Superior temporal gyrus (tissue), 1 donor: ENCODE data around the gene SCGN.
A peak's percentile ranks its signal among the peaks of the same experiment; 100 is the strongest.

Experiments
- DNase-seq: peaks from one replicate; pipeline ENCODE4 v3.0.0-alpha.2; 2016; ENCODE audit errors: extremely low spot score

The SCGN gene

GRCh38 chr6:25685896-25686295, 33.9 kb downstream of the SCGN start:
- no peak for DNase-seq

DNA sequence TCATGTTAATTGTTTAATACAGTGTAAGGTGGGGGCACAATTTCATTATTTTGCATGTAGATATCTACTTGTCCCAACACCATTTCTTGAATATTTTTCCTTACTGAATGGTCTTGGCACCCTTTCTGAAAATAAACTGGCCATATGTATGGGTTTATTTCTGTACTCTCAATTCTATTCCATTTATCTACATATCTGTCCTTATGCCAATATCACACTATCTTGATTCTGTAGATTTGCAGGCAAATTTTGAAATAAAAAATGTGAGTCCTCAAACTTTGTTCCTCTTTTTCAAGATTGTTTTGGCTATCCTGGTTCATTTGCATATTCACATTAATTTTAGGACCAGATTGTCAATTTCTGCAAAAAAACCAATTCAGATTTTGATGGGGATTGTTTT, 34.8 kb downstream of the SCGN start:
- no peak for DNase-seq

- DNase-seq = no peak
Observed at GRCh38 chr6:25689966-25690365, 38.0 kb downstream of the SCGN start.

- no peak for DNase-seq
Observed at GRCh38 chr6:25691894-25692293, 39.9 kb downstream of the SCGN start.

DNA sequence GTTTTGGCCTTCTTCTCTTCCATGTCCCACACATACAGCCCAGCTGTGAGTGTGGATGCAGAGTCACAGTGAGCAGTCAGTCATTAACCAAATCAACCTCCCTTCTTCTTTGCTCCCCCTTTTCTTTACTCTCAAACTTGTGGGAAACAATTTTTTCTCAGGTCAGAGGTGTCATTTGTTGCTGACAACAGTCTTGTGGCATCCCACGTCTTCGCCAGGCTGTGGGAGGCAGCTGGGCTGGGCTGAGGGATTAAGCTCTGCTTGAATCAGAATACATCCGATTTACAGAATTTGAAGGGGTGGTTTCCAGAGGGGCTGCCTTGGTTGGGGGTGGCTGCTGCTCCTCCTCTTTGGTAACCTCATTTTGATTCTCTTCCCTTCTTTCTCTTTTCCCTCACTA, 40.5 kb downstream of the SCGN start:
- no peak for DNase-seq

GRCh38 chr6:25694366-25694765, 42.4 kb downstream of the SCGN start:
- no peak for DNase-seq

GRCh38 chr6:25695671-25696070, 43.7 kb downstream of the SCGN start:
- no peak for DNase-seq

DNA sequence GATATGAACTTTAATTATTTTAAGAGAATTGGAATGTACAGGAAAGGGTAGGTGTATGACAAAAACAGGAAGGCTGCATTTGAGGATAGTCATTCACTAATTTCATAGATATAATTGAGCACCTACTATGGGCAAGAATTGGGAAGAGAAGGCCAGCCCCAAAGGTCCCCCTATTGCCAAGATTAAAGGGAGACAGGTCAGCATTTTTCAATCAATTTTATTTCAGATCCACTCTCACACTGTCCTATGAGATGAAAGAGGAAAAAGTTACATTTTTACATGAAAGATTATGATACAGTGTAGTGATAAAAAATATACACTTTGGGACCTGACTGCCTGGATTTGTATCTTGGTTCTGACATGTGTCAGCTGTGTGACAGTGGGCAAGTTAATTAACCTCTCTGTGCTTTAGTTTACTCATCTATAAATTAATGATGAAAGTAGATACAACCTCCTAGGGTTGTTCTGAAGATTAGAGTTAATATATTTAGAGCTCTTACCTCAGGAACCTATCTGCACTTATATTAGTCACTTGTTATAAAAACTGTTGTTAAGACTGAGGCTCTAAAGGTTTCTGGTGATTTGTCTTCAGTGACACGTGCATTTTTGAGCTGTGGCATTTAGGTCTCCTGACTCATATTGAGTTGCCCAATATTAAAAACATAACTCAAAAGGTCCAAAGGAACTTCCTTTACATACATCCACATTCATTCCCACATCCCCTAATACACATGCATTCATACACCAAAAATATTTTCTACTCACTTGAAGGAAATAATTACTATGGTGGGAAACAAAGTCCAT, 45.7 kb downstream of the SCGN start:
- DNase-seq = no peak

DNA sequence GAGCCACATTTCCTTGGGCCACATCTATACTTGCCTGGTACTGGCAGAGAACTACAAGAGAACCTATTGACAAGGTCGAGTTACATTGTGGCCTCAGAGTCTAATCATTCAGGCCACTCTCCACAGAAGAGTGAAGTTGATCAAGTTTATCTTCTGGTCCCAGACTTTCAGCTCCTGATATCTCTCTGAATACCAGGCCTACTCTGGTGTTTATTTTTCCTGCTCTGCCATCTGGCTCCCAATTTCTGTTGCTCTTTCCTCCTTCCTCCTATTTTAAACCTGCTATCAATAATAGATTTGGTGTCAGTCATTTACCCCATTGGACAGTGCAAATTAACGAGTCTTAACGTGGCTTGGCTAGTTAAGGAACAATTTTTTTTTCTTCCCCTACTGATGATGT, 46.6 kb downstream of the SCGN start:
- no peak for DNase-seq

DNA sequence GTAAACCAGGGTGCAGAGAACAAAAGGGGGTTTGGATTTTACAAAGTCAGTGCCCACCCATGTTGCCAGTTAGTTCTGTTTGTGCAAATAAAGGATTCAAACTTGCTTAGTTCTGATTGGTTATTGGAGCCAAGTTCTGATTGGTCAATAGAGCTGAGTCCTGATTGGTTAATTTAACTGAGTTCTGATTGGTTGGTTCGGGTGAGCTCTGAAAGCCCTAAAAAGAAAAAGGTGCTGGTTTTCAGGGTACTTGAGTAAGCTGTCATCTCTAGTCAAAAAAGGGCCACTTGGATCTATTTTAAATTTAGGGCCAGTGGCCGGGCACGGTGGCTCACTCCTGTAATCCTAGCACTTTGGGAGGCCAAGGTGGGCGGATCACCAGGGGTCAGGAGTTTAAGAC, 47.6 kb downstream of the SCGN start:
- DNase-seq = no peak

DNA sequence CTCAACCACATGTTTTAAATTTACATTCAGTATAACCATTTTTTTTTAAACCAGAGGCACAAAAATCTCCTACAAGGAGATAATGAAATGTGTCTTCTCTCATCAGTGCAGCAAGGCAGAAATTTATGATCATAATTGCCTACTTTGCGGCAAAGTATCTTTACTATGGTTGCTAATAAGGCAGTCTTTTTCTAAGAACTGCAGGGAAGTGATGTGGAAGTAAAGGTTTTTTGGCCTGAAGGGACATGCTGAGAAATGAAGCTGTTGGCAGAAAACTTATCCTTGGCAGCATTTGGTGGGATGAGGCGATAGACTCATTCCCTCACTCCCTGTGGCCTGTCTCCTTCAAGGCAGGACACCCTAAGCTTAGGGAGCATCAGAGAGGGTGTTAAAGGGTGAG, 48.7 kb downstream of the SCGN start:
- DNase-seq = no peak

DNA sequence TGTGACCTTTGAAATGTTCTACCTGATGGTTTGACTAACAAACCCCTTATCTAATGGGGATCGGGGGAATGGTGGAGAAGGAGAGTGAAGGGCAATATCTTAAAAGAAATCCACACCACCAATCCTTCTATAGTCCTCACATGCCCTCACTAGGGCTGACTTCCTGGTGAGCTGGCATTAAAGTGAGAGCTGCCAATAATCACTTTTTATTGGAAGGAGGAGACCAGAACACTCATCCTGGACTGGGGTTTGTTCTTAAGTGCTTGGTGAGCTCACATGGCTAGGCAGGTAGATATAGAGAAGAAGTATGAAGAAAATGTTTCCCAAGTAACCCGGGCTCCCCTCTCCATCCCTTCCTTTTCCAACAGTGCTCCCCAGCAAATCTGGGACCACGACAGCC, 49.8 kb downstream of the SCGN start:
- no peak for DNase-seq

GRCh38 chr6:25703005-25703404, 51.0 kb downstream of the SCGN start:
- no peak for DNase-seq

- DNase-seq = no peak
Observed at GRCh38 chr6:25704001-25704400, 52.0 kb downstream of the SCGN start.

GRCh38 chr6:25706314-25707014, 54.4 kb downstream of the SCGN start:
- DNase-seq = no peak

DNA sequence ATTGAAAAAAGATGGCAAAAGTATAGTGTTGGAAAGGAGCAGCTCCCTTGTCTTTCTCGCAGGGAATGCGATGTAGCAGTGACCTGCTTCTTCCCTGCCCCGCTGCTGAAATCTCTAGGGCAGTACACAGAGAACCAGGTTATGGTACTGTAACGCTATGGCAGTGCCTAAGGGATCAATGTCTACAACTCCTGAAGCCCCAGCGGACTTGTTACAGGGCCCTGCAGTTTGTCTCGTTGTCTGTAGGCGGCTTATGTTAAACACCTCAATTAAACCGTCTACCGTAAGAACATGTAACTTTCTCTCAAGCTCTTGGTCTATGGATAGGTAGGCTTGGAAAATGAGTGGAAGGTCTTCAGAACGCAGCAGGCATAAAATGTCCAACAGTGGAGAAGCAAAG, 57.7 kb downstream of the SCGN start:
- DNase-seq = no peak

DNA sequence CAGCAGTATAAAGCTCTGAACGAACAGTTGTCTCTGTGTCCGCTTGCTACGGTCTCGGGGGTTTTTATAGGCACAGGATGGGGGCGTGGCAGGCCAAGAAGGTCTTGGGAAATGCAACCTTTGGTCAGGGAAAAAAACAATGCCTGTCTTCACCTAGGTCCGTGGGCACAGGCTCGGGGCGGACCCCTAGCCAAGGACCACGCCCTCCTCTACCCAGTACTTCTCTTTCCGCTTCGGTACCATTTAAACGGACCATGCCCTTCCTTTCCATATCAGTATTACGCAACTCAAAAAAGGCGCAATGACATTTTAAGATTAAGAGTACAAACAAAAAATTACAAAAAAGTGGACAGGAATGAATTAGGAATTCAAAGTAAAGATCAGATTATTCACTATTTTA, 58.3 kb downstream of the SCGN start:
- no peak for DNase-seq

DNA sequence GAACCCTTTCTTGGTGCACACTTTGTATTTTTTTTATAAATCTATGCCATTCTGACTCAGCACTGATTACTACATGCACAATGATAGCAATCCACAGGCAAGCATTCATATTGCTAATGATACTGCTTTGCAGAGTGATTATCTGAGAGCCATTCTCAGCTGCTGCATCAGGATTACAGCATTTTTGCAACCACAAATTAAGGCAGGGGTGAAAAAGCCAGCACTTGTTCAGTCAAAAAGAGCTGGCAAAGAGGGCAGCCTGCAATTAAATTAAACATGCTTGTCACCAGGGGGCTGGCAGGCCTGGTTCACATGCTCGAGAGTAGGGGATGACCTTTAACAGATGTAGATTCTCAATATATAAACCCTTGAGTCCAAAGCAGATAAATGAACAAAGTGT, 61.8 kb downstream of the SCGN start:
- no peak for DNase-seq

DNA sequence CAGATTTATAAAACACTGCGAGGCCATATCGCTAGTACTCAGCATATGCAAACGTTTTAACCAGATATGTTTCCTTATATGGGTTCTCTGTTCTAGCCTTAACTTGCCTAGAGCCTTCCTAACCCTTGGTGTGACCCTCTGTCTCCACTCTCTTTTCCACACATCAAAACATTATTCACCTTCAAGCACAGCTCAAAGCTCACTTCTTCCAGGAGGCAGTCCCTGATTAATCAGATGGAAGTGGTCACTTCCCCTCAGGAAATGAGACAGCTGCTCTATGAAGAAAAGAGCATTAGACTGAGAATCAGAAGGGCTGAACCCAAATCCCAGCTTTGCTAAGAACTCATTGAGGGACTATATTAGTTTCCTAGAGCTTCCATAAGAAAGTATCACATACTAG, 62.8 kb downstream of the SCGN start:
- DNase-seq = no peak

DNA sequence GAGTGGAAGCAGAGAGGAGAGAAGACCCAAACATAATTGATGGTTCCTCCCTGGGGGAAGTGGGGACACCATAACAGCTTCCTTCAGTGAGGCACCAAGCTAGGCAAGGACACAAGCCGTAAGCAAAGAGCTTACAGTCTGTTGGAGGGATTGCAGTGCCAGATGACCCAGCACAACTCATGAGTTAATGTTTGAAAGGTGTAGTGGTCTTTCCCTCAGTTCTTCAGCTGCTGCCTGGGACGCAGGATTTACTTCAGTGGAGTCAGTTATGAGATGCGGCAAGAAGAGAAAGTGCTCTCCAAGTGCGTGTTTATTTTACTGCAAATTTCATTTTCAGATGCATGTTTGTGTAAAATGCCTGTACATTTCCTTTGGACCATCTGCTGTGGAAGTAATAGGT, 63.8 kb downstream of the SCGN start:
- DNase-seq = no peak

GRCh38 chr6:25717866-25718740, 66.1 kb downstream of the SCGN start:
- DNase-seq = peak; percentile 71

DNA sequence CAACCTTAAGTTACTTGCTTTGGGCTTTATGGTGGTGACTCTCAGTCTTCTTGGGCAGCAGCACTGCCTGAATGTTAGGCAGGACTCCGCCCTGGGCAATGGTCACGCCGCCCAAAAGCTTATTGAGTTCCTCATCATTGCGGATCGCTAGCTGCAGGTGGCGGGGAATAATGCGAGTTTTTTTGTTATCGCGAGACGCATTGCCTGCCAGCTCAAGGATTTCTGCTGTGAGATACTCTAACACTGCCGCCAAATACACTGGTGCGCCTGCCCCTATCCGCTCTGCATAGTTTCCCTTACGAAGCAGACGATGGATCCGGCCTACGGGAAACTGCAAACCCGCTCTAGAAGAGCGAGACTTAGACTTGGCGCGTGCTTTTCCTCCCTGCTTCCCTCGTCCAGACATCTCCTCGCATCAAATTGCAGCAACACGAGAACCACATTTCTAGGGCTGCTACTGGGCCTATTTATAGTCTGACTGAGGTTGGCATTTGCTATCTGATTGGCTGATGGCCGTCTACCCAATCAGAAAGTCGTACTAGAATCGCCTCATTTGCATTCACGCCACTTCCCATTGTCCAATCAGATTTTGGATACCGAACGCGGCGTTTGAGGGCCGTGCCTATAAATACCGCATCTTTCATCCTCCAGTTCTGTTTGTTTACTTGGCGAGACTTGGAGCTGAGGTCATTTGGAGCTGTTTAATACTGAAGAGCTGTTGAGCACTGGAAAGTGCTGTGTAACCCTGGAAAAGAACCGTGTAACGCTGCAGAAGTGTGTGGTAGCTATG, 74.3 kb downstream of the SCGN start:
- no peak for DNase-seq
